OCI-LY1 (cell line): ENCODE measurements around the gene PLEKHA8.
A peak's percentile ranks its signal among the peaks of the same experiment; 100 is the strongest.

Experiments
- H2AFZ ChIP-seq: fragments of 200-600 bp; sonication (generic), shearing (Covaris generic); 2 replicates; pipeline ENCODE4 v1.6.0; 2014; ENCODE audit warnings: antibody characterized with exemption, mild to moderate bottlenecking, low read length
- H3F3A ChIP-seq: fragments of 200-600 bp; sonication (generic), shearing (Covaris generic); 2 replicates; pipeline ENCODE4 v1.6.0; 2014; ENCODE audit warnings: mild to moderate bottlenecking, antibody characterized with exemption, low read length, moderate library complexity; ENCODE audit not compliant: insufficient read depth
- H3K27ac ChIP-seq: fragments of 200-600 bp; sonication (generic); 2 replicates; pipeline ENCODE4 v1.5.1; 2014; ENCODE audit warnings: low read length, mixed run types, mild to moderate bottlenecking, low read depth; ENCODE audit not compliant: poor library complexity, severe bottlenecking
- H3K27me3 ChIP-seq: fragments of 200-600 bp; sonication (generic); 2 replicates; pipeline ENCODE4 v1.6.0; 2014; ENCODE audit warnings: antibody characterized with exemption, mild to moderate bottlenecking, low read length, moderate library complexity; ENCODE audit not compliant: insufficient read depth
- H3K36me3 ChIP-seq: fragments of 200-600 bp; sonication (generic); 2 replicates; pipeline ENCODE4 v1.6.1; 2014; ENCODE audit warnings: mild to moderate bottlenecking, antibody characterized with exemption, low read length, moderate library complexity, mixed read lengths; ENCODE audit not compliant: insufficient read depth
- H3K4me1 ChIP-seq: fragments of 200-600 bp; sonication (generic); 2 replicates; pipeline ENCODE4 v1.5.1; 2014; ENCODE audit warnings: mild to moderate bottlenecking, low read length, moderate library complexity; ENCODE audit not compliant: insufficient read depth, severe bottlenecking
- H3K4me2 ChIP-seq: fragments of 200-600 bp; sonication (generic), shearing (Covaris generic); 2 replicates; pipeline ENCODE4 v1.6.1; 2014; ENCODE audit warnings: low read length
- H3K4me3 ChIP-seq: fragments of 200-600 bp; sonication (generic); 2 replicates; pipeline ENCODE4 v1.5.1; 2014; ENCODE audit warnings: low read length, low read depth, mild to moderate bottlenecking, mixed read lengths; ENCODE audit not compliant: poor library complexity, severe bottlenecking
- H3K79me2 ChIP-seq: fragments of 200-600 bp; shearing (Covaris generic); 2 replicates; pipeline ENCODE4 v1.6.1; 2016; ENCODE audit warnings: mixed run types, low read length, mixed read lengths; ENCODE audit not compliant: insufficient read depth
- H3K9ac ChIP-seq: fragments of 200-600 bp; sonication (generic), shearing (Covaris generic); 2 replicates; pipeline ENCODE4 v1.6.1; 2014; ENCODE audit warnings: mild to moderate bottlenecking, low read length, mixed read lengths
- H3K9me2 ChIP-seq: fragments of 200-600 bp; sonication (generic), shearing (Covaris generic); 2 replicates; pipeline ENCODE4 v1.6.1; 2014; ENCODE audit warnings: low read depth, mild to moderate bottlenecking, low read length, mixed read lengths
- H3K9me3 ChIP-seq: fragments of 200-600 bp; shearing (Covaris generic); 2 replicates; pipeline ENCODE4 v1.6.1; 2014; ENCODE audit warnings: low read length, mixed read lengths
- H4K20me1 ChIP-seq: fragments of 200-600 bp; sonication (generic), shearing (Covaris generic); 2 replicates; pipeline ENCODE4 v1.6.0; 2016; ENCODE audit warnings: mild to moderate bottlenecking, low read length; ENCODE audit not compliant: insufficient read depth
- EZH2 ChIP-seq: fragments of 200-600 bp; sonication (generic), shearing (Covaris generic); IDR thresholded peaks from 2 replicates; pipeline ENCODE4 v1.8.0; 2017; ENCODE audit warnings: borderline replicate concordance, mixed run types, mild to moderate bottlenecking, antibody characterized with exemption, low read length, moderate library complexity, mixed read lengths
- TF ChIP-seq, protein P1 (sequence below): fragments of 200-600 bp; sonication (generic), shearing (Covaris generic); IDR thresholded peaks from 2 replicates; pipeline ENCODE4 v1.5.1; 2017; ENCODE audit warnings: mild to moderate bottlenecking, antibody characterized with exemption, low read length, moderate library complexity, mixed read lengths

PLEKHA8 gene

GRCh38 chr7:30062587-30062986 lies 34.4 kb downstream of the PLEKHA8 start:
- Histone ChIP-seq H4K20me1 (no peaks in the 10 kb centered on the region), H3K4me1 (peaks cover 6% of the 10 kb centered on the region), H3K9me2 (no peaks in the 10 kb centered on the region), H2AFZ (no peak overlapping the region), H3F3A (no peaks in the 10 kb centered on the region), H3K9ac (no peak overlapping the region), H3K27me3 (no peaks in the 10 kb centered on the region), H3K79me2 (no peaks in the 10 kb centered on the region), H3K27ac (no peak overlapping the region), H3K9me3 (no peaks in the 10 kb centered on the region), H3K4me2 (no peak overlapping the region), H3K36me3 (peaks cover 11% of the 10 kb centered on the region), H3K4me3 (no peak overlapping the region)
- no peak for TF ChIP-seq EZH2
- TF ChIP-seq, protein P1, sequence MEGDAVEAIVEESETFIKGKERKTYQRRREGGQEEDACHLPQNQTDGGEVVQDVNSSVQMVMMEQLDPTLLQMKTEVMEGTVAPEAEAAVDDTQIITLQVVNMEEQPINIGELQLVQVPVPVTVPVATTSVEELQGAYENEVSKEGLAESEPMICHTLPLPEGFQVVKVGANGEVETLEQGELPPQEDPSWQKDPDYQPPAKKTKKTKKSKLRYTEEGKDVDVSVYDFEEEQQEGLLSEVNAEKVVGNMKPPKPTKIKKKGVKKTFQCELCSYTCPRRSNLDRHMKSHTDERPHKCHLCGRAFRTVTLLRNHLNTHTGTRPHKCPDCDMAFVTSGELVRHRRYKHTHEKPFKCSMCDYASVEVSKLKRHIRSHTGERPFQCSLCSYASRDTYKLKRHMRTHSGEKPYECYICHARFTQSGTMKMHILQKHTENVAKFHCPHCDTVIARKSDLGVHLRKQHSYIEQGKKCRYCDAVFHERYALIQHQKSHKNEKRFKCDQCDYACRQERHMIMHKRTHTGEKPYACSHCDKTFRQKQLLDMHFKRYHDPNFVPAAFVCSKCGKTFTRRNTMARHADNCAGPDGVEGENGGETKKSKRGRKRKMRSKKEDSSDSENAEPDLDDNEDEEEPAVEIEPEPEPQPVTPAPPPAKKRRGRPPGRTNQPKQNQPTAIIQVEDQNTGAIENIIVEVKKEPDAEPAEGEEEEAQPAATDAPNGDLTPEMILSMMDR, result peak; percentile 93

DNA sequence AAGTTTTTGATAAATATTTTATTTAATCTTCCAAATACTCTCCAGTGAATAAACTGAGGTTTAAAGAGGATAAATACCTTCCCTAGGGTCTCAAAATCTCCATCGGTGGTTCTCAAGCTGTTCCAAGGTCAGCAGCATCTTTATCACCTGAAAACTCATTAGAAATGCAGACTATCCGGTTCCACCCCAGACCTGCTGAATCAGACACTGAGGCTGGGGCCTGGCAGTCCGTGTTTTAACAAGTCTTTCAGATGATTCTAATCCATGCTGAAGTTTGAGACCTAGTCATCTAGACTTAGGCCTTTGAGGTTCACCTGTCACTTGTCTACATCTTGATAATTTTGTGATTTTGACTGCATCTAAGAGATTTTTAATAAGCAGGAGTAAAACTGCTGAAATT lies 37.5 kb downstream of the PLEKHA8 start:
- no peaks in the 10 kb centered on the region for H4K20me1 ChIP-seq

DNA sequence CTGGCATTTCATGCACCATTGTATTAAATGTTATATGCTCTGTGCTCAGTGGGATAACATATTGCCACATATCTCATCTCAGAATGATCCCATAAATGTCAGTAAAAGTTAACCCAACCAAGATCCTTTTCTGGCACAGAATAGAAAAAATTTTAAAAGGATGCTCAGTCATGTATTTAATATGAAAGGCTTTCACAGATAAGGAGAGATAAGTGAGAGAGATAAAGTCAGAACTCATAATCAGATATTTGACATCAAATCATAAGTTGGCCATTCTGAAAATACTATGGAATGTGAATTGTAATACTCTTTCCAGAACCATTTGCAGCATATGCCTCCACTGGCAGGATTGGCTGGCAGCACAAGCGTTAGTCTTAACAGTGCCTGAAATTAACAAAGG lies 38.5 kb downstream of the PLEKHA8 start:
- Histone ChIP-seq H3K9me2 (no peaks in the 10 kb centered on the region), H2AFZ (no peak overlapping the region), H3K4me3 (no peak overlapping the region), H4K20me1 (no peaks in the 10 kb centered on the region), H3K27me3 (no peaks in the 10 kb centered on the region), H3K9me3 (no peaks in the 10 kb centered on the region), H3K4me1 (peaks cover 6% of the 10 kb centered on the region), H3K79me2 (no peaks in the 10 kb centered on the region), H3F3A (no peaks in the 10 kb centered on the region), H3K4me2 (no peak overlapping the region), H3K36me3 (no peaks in the 10 kb centered on the region), H3K9ac (no peak overlapping the region), H3K27ac (no peak overlapping the region)
- no peak for TF ChIP-seq EZH2
- TF ChIP-seq, protein P1, result no peak

More for the DNA sequence above, 37.5 kb downstream of the PLEKHA8 start:
- Histone ChIP-seq H3K79me2 (no peaks in the 10 kb centered on the region), H3K36me3 (no peaks in the 10 kb centered on the region), H3K9ac (no peak overlapping the region), H3K4me3 (no peak overlapping the region), H3K9me2 (no peaks in the 10 kb centered on the region), H3F3A (no peaks in the 10 kb centered on the region), H3K4me1 (peaks cover 6% of the 10 kb centered on the region), H3K4me2 (no peak overlapping the region), H2AFZ (no peak overlapping the region), H3K9me3 (no peaks in the 10 kb centered on the region), H3K27me3 (no peaks in the 10 kb centered on the region), H3K27ac (no peak overlapping the region)
- TF ChIP-seq, protein P1, result no peak
- TF ChIP-seq EZH2, result no peak
